Measurements from ENCODE around the gene TBC1D22A.

TBC1D22A gene

GRCh38 chr22:47148510-47148909 is 386.1 kb downstream of the TBC1D22A start:
- Histone ChIP-seq H3K4me3 (ENCODE audit: severe bottlenecking) (no peak overlapping the region), H3K27me3 (ENCODE audit: insufficient read depth, poor library complexity, severe bottlenecking) (no peaks in the 10 kb centered on the region), H3K36me3 (ENCODE audit: low read depth) (no peaks in the 10 kb centered on the region), H3K9me3 (ENCODE audit: severe bottlenecking) (no peaks in the 10 kb centered on the region), H3K27ac (ENCODE audit: poor library complexity, severe bottlenecking) (no peak overlapping the region), H3K4me1 (ENCODE audit: insufficient read depth, poor library complexity, severe bottlenecking) (no peaks in the 10 kb centered on the region)
- TF ChIP-seq CTCF (IDR thresholded peaks at IDR 0.05; ENCODE audit: poor library complexity, severe bottlenecking) = no peak
- no peak for DNase-seq (ENCODE audit: low spot score)
- ATAC-seq (ENCODE audit: low read depth) = no peak

- Histone ChIP-seq H3K4me3 (ENCODE audit: severe bottlenecking) (no peak overlapping the region), H3K4me1 (ENCODE audit: insufficient read depth, poor library complexity, severe bottlenecking) (no peaks in the 10 kb centered on the region), H3K36me3 (ENCODE audit: low read depth) (no peaks in the 10 kb centered on the region), H3K9me3 (ENCODE audit: severe bottlenecking) (no peaks in the 10 kb centered on the region), H3K27ac (ENCODE audit: poor library complexity, severe bottlenecking) (no peak overlapping the region), H3K27me3 (ENCODE audit: insufficient read depth, poor library complexity, severe bottlenecking) (no peaks in the 10 kb centered on the region)
- no peak for TF ChIP-seq CTCF (IDR thresholded peaks at IDR 0.05; ENCODE audit: poor library complexity, severe bottlenecking)
- ATAC-seq (ENCODE audit: low read depth) (no peak), DNase-seq (ENCODE audit: low spot score) (no peak)
Measured at GRCh38 chr22:47148956-47149728, 386.7 kb downstream of the TBC1D22A start.

- DNase-seq (ENCODE audit: low spot score) (no peak), ATAC-seq (ENCODE audit: low read depth) (no peak)
- Histone ChIP-seq H3K27me3 (ENCODE audit: insufficient read depth, poor library complexity, severe bottlenecking) (no peaks in the 10 kb centered on the region), H3K27ac (ENCODE audit: poor library complexity, severe bottlenecking) (no peak overlapping the region), H3K36me3 (ENCODE audit: low read depth) (no peaks in the 10 kb centered on the region), H3K4me3 (ENCODE audit: severe bottlenecking) (no peak overlapping the region), H3K4me1 (ENCODE audit: insufficient read depth, poor library complexity, severe bottlenecking) (no peaks in the 10 kb centered on the region), H3K9me3 (ENCODE audit: severe bottlenecking) (no peaks in the 10 kb centered on the region)
- TF ChIP-seq CTCF (IDR thresholded peaks at IDR 0.05; ENCODE audit: poor library complexity, severe bottlenecking) = no peak
Measured at GRCh38 chr22:47149976-47150375, 387.5 kb downstream of the TBC1D22A start.

- no peaks in the 10 kb centered on the region for H3K9me3 ChIP-seq (ENCODE audit: severe bottlenecking)
- no peak overlapping the region for H3K4me3 ChIP-seq (ENCODE audit: severe bottlenecking)
- no peak for TF ChIP-seq CTCF (IDR thresholded peaks at IDR 0.05; ENCODE audit: poor library complexity, severe bottlenecking)
- H3K36me3 ChIP-seq (ENCODE audit: low read depth) = no peaks in the 10 kb centered on the region
- ATAC-seq (ENCODE audit: low read depth) (no peak), DNase-seq (ENCODE audit: low spot score) (no peak)
- H3K27ac ChIP-seq (ENCODE audit: poor library complexity, severe bottlenecking) = no peak overlapping the region
- H3K27me3 ChIP-seq (ENCODE audit: insufficient read depth, poor library complexity, severe bottlenecking) = no peaks in the 10 kb centered on the region
- H3K4me1 ChIP-seq (ENCODE audit: insufficient read depth, poor library complexity, severe bottlenecking) = no peaks in the 10 kb centered on the region
Measured at GRCh38 chr22:47150426-47150825, 388.0 kb downstream of the TBC1D22A start.

- no peak for TF ChIP-seq CTCF (IDR thresholded peaks at IDR 0.05; ENCODE audit: poor library complexity, severe bottlenecking)
- DNase-seq (ENCODE audit: low spot score) = no peak
- Histone ChIP-seq H3K4me3 (ENCODE audit: severe bottlenecking) (no peak overlapping the region), H3K36me3 (ENCODE audit: low read depth) (no peaks in the 10 kb centered on the region), H3K4me1 (ENCODE audit: insufficient read depth, poor library complexity, severe bottlenecking) (no peaks in the 10 kb centered on the region), H3K9me3 (ENCODE audit: severe bottlenecking) (no peaks in the 10 kb centered on the region), H3K27me3 (ENCODE audit: insufficient read depth, poor library complexity, severe bottlenecking) (no peaks in the 10 kb centered on the region), H3K27ac (ENCODE audit: poor library complexity, severe bottlenecking) (no peak overlapping the region)
- no peak for ATAC-seq (ENCODE audit: low read depth)
Measured at GRCh38 chr22:47151064-47151463, 388.6 kb downstream of the TBC1D22A start.

Measured in RWPE2 (cell line).